SHP77 (cell line): ENCODE data around the gene PTPRE.

Experiments
- DNase-seq, 2 experiments: peaks; one replicate each; lab custom pipeline; 2025; lab: John Stamatoyannopoulos, UW

Gene PTPRE

DNA sequence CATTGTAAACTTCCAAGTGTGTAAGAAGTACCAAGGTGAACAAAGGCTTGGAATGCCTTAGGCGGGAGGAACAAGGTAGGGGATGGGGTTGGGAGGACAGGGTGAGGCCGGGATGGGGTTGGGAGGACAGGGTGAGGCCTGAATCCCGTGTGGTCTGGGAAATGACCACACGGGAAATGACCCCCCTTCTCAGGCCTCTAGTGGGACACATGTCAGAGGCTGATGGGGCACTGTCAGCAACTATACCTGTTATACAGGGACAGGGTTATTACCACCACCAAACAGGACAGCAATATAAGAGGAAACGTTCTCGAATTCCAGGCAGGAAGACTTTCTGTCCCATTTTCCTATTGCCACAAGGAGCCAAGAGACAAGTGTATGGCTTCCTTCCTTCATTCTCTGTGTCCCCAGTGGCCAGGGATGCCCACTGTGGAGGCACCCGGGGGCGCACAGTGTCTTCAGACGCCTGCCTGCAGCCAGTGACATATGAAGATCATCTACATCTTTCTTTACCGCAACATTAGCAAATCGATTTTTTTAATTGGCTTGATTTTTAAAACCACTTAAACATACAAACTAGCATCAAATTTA, 218.0 kb downstream of the PTPRE start:
- DNase-seq: no peak

DNA sequence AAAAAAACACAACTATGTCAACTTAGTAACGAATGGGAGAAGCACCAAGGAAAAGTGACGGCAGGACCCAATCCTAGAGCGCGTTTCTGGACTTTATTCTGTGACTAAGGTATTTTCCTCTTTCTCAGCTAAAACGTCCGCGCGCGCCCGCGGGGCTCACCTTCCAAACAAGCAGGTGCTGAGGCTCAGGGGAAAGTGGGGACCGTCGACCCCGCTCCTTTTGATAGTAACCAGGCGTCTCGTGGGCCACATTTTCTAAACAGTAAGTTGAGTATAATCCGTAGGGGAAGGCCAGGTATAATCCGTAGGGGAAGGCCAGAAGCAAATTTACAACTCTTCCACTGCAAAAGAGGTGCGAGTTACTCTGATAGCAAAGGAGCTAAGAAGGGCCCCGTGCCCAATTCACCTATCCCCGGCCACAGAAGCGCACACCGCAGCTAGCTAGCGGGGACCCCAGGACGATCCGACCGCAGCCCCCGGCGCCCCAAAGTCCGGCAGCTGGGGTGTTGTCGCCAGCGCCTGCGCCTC, 218.6 kb downstream of the PTPRE start:
- DNase-seq: no peak

DNA sequence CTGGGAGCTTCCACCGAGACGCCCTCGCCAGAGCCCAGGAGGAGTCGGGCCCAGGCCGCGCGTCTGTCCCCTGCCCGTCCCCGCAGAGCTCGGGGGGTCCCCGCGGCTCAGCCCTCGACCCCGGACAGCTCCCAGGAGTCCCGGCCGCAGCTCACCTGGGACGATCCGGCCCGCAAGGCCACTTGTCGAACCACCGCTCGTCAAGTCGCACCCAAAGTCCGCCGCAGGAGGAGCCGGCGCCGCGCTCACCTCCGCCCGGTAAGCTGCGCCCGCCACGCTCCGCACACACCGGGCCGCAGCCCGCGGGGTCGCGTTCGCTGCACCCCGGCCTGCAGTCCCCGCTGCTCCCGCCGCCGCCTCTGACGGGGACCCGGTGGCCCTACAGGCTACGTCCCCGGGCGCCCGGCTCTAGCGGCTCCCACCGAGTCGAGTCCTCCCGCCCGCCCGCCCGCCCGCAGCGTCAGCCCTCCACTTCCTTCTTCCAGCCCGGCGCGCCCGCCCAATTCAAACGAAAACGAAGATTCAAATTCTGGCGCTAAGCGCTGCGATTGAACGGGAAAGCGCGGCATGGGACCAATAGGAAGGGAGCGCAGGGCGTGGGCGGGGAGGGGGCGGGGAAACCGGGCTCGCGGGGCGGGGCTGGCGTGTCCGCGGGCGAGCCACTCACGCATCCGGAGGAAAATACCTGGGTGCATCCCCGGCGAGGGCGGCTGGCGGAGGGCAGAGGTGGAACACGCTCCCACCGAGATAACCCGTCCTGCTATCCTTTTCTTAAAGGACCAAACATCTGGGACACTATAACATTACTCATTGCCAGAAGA, 219.3 kb downstream of the PTPRE start, which contains the start of gene MKI67:
Gene MKI67, minus strand, starts transcription at position 480 of the 821 bp plus-strand sequence. CDS start 756 bp downstream, outside the sequence.
- DNase-seq: peak; percentile 86 to 92

DNA sequence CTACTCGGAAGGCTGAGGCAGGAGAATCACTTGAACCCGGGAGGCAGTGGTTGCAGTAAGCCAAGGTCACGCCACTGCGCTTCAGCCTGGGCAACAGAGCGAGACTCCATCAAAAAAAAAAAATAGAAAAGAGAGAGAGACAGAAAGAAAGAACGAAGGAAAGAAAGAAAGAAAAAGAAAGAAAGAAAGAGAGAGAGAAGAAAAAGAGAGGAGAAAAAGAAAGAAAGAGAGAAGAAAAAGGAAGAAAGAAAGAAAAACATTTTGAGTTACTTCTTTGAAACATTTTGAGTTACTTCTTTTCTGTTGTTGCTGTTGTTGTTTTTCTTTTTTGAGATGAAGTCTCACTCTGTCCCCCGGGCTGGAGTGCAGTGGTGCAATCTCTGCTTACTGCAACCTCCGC, 221.7 kb downstream of the PTPRE start:
- DNase-seq: no peak

DNA sequence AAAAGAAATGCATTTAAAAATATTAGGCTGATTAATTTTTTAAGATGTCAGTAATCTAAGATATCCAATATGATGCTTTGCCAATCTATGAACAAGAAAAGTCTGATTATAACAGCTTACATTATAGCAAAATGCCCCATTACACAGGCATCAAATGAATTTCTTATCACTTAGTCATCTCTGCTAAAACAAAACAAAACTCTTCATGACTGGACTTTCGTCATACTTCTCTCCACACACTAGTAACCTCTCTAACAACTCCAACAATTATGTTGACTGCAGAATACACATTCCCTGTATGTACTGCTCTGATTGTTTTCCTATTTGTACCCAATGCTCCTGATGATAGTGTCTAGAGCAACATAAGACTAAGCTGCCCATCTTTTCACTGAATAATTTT, 223.1 kb downstream of the PTPRE start:
- DNase-seq: no peak
